Right lobe of liver (tissue), 4 donors: ENCODE results near the gene RANBP17.

Experiments
- POLR2A ChIP-seq: fragments of 450-650 bp; IDR thresholded peaks from one replicate; pipeline ENCODE4 v1.6.1; 2017; ENCODE audit warnings: antibody characterized with exemption, mild to moderate bottlenecking
- TF ChIP-seq, protein P1 (sequence below), 4 donors: fragments of 200-600 bp in 3 of 4; fragments of 450-650 bp in 1 of 4; IDR thresholded peaks; one replicate each; pipeline versions ENCODE4 v1.5.1 to v1.8.0; 2016 to 2022; ENCODE audit warnings: antibody characterized with exemption in 4 of 4, mild to moderate bottlenecking in 2 of 4
- donor health status: DM: no; HTN: no; CAD: no.
- donor health status: DM: no; HTN: no; CAD: no.
- donor health status: DM: no; HTN: yes; CAD: no.

DNA sequence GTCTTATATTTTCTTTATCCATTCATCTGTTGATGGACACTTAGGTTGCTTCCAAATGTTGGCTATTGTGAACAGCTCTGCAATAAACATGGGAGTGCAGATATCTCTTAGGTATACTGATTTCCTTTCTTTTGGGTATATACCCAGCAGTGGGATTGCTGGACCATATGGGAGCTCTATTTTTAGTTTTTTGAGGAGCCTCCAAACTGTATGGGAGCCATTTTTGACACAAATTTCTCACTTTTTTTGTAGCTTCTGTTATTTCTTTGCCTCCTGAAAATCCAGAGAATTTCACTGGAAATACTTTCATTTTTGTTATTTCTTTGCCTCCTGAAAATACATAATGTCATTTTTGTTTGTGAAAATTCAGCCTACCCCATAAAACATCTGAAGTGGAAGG is 15.0 kb upstream of the RANBP17 start:
- TF ChIP-seq, protein P1, sequence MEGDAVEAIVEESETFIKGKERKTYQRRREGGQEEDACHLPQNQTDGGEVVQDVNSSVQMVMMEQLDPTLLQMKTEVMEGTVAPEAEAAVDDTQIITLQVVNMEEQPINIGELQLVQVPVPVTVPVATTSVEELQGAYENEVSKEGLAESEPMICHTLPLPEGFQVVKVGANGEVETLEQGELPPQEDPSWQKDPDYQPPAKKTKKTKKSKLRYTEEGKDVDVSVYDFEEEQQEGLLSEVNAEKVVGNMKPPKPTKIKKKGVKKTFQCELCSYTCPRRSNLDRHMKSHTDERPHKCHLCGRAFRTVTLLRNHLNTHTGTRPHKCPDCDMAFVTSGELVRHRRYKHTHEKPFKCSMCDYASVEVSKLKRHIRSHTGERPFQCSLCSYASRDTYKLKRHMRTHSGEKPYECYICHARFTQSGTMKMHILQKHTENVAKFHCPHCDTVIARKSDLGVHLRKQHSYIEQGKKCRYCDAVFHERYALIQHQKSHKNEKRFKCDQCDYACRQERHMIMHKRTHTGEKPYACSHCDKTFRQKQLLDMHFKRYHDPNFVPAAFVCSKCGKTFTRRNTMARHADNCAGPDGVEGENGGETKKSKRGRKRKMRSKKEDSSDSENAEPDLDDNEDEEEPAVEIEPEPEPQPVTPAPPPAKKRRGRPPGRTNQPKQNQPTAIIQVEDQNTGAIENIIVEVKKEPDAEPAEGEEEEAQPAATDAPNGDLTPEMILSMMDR (IDR thresholded peaks at IDR 0.05), result no peak
- TF ChIP-seq POLR2A, result no peak
